ENCODE measurements around the gene GASK1A. TPM values are rescaled to one million over a fixed set of nuclear protein-coding genes. Genes with fewer than 3 reads are reported as not detected.

The GASK1A gene
- total and polyA plus RNA-seq, 2 of the 4 experiments (the other 2 are of a cell fraction): 0.18 to 0.19 TPM

- Histone ChIP-seq H4K20me1 (ENCODE audit: insufficient read depth, low read length) (no peaks in the 10 kb centered on the region), H3K4me2 (ENCODE audit: low read depth, low read length) (no peak overlapping the region), H2AK9ac (replicated peaks; ENCODE audit: low read depth, low read length, poor library complexity) (no peak overlapping the region), H3K23ac (ENCODE audit: low read depth, low read length) (no peak overlapping the region), H3K4me3 (ENCODE audit: insufficient read depth, low read depth, low read length) (no peak overlapping the region), H4K8ac (ENCODE audit: low read depth in 2 of 2, low read length in 2 of 2) (no peak overlapping the region), H3K4ac (ENCODE audit: low read depth, low read length) (no peak overlapping the region), H3K9ac (ENCODE audit: low read depth, low read length) (no peak overlapping the region), H3K36me3 (ENCODE audit: control insufficient read depth, insufficient read depth, low read length) (no peaks in the 10 kb centered on the region), H3K4me1 (ENCODE audit: control insufficient read depth, insufficient read depth, low read length) (peaks cover 6% of the 10 kb centered on the region; the same call in 1 of the 2 replicates), H2BK5ac (ENCODE audit: low read depth, low read length, poor library complexity, severe bottlenecking) (no peak overlapping the region), H3K14ac (replicated peaks; ENCODE audit: low read depth, low read length) (no peak overlapping the region), H3K79me1 (ENCODE audit: low read depth in 1 of 2, low read length in 2 of 2) (no peaks in the 10 kb centered on the region), H2AFZ (replicated peaks; ENCODE audit: low read length, poor library complexity) (no peak overlapping the region), H4K91ac (ENCODE audit: insufficient read depth, low read depth, low read length) (no peak overlapping the region), H3K56ac (ENCODE audit: extremely low read depth, insufficient read depth, low read length) (no peak overlapping the region), H2BK15ac (ENCODE audit: low read depth, low read length) (no peak overlapping the region), H3K27me3 (ENCODE audit: control insufficient read depth, insufficient read depth, low read length) (peaks cover 3% of the 10 kb centered on the region; the same call in 1 of the 2 replicates), H2AK5ac (ENCODE audit: low read depth, low read length) (no peak overlapping the region), H3K27ac (ENCODE audit: insufficient read depth, low read length) (no peak overlapping the region), H2BK20ac (ENCODE audit: low read depth, low read length) (no peak overlapping the region), H3K9me3 (ENCODE audit: control insufficient read depth, insufficient read depth, low read length) (no peaks in the 10 kb centered on the region), H3K18ac (ENCODE audit: low read depth, low read length) (no peak overlapping the region), H4K5ac (ENCODE audit: low read depth, low read length) (no peak overlapping the region), H3K9me1 (ENCODE audit: insufficient read depth, low read length) (no peaks in the 10 kb centered on the region), H2BK120ac (ENCODE audit: low read depth, low read length) (no peak overlapping the region)
- BruUV-seq (replicated peaks): no TSS peak
- ChIA-PET POLR2A (ENCODE audit: unreplicated experiment) (no interaction called here), CTCF (no interaction called here)
- no peak for TF ChIP-seq MAZ (IDR thresholded peaks at IDR 0.05; ENCODE audit: borderline replicate concordance, low read depth, low read length)
- no peak for TF ChIP-seq POLR2A (IDR thresholded peaks at IDR 0.05; ENCODE audit: low read depth, low read length)
- no peak for TF ChIP-seq BHLHE40 (IDR thresholded peaks at IDR 0.05; ENCODE audit: low read depth, low read length)
- TF ChIP-seq RAD21 (IDR thresholded peaks at IDR 0.05; ENCODE audit: low read length): no peak
- TF ChIP-seq NFE2L2 (IDR thresholded peaks at IDR 0.05; ENCODE audit: low read depth, low read length): no peak
- TF ChIP-seq CHD1 (IDR thresholded peaks at IDR 0.05; ENCODE audit: low read depth, low read length): no peak
- TF ChIP-seq, protein P1, sequence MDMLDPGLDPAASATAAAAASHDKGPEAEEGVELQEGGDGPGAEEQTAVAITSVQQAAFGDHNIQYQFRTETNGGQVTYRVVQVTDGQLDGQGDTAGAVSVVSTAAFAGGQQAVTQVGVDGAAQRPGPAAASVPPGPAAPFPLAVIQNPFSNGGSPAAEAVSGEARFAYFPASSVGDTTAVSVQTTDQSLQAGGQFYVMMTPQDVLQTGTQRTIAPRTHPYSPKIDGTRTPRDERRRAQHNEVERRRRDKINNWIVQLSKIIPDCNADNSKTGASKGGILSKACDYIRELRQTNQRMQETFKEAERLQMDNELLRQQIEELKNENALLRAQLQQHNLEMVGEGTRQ (IDR thresholded peaks at IDR 0.05; ENCODE audit: low read depth, low read length): no peak
- no peak for TF ChIP-seq SMC3 (IDR thresholded peaks at IDR 0.05; ENCODE audit: low read depth, low read length)
- no peak for TF ChIP-seq RCOR1 (IDR thresholded peaks at IDR 0.05; ENCODE audit: insufficient replicate concordance, low read length)
- TF ChIP-seq RFX5 (IDR thresholded peaks at IDR 0.05; ENCODE audit: low read depth, low read length): no peak
- in situ Hi-C loops (cut with MboI; ENCODE audit: low sequenced_read_pairs) (no loop called here), intact Hi-C loops (cut with micrococcal nuclease) (no loop called here), dilution Hi-C loops (cut with HindIII; ENCODE audit: low sequenced_read_pairs, unreplicated experiment) (no loop called here)
- DNase-seq: no peak
- ATAC-seq (ENCODE audit: low read depth): no peak
- no CpG with 5 or more reads among the region's 3 CpGs for WGBS, 2 experiments (ENCODE audit: extremely low coverage in 2 of 2, insufficient read length in 1 of 2)
Observed at GRCh38 chr3:43005253-43005652, 26.1 kb downstream of the GASK1A start.

Measured in IMR-90 (cell line).